Hepatocyte (in vitro differentiated cells): ENCODE data around the gene SLAMF9.

Experiments
- CTCF ChIP-seq: fragments of 200-600 bp; sonication (generic); IDR thresholded peaks from 2 replicates; pipeline ENCODE4 v1.5.1; 2016; ENCODE audit warnings: antibody characterized with exemption, mild to moderate bottlenecking; ENCODE audit not compliant: poor library complexity
- EZH2phosphoT487 ChIP-seq: fragments of 200-600 bp; sonication (generic); IDR thresholded peaks from one replicate; pipeline ENCODE4 v1.6.1; 2018; ENCODE audit warnings: antibody characterized with exemption, mild to moderate bottlenecking, low read depth, moderate library complexity; ENCODE audit not compliant: unreplicated experiment, severe bottlenecking

DNA sequence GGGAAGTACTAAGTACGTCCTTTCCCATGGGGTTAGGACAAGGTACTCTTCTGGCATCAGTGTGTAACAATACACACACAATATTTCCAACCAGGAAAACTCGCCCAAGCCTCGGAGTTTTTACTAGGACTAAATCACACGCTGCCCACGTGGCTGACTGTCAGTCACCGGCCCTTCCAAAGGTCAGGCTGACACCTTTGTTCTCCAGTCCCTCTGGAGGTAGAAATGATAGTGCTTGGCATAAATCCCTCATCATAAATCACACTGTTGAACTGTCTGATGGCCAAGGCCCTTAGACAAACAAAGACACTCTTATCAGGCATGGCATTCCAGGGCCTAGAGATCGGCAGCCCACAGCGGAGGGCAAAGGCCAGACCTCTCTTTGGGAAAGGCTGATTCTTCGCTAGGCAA lies 16.9 kb upstream of the SLAMF9 start:
- TF ChIP-seq EZH2phosphoT487 (no peak), CTCF (no peak)
